Measurements from ENCODE around the gene RGPD3. TPM values are rescaled to one million over a fixed set of nuclear protein-coding genes. Genes with fewer than 3 reads are reported as not detected.
"Not testable (repeated sequence)": the region's sequence is repeated elsewhere in the genome, so short reads cannot be mapped to it uniquely, and the experiment has no call there.

RGPD3 gene
- polyA plus RNA-seq (ENCODE audit: insufficient read length in 4 of 4), result under 1 TPM; 0.27 to 0.46 (median 0.42) TPM

DNA sequence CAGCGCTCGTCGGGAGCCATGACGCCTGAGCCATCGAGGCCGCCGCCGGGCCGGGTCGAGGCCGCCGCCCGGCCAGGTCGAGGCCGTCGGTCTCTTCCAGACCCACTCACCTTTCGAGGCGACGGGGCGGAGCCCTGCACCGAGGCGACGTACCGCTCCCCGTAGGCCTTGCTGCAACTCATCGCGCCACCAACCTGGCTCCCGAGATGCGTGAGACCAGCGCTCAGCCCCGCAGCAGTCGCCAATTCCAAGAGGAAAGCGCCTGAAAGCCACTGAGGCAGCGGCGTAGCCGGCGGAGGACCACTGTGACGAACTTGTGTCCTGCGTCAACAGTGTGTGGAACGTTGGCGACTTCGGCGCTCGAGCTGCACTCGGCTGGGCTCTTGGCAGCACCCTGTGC lies at the start of gene RGPD3:
TSS of gene RGPD3 (minus strand) at position 307 of the 400 bp plus-strand sequence. CDS start at position 182, 125 bp downstream.
- DNase-seq (ENCODE audit: low read depth in 4 of 4, low spot score in 2 of 4), result not testable (repeated sequence)

- DNase-seq (ENCODE audit: low read depth in 4 of 4, low spot score in 2 of 4), result no peak
These were observed 49.1 kb upstream of the RGPD3 start for GRCh38 chr2:106517329-106517728.

DNA sequence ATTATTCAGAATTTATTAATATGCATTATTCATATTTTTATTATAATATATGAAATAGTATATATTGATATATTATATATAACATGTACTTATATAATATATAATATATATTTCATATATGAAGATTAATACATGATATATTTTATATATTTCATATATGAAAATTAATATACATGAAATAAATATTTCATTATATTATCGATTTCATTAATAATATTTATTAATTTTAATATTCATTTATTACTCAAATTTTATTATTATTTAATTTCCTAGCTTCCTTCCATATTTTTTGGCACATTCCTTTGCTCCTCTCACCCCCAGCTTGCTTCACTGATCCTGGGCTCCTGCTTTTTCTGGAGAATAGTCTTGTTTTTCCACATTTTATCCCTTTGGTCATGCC lies 48.7 kb upstream of the RGPD3 start:
- no peak for DNase-seq (ENCODE audit: low read depth in 4 of 4, low spot score in 2 of 4)

DNA sequence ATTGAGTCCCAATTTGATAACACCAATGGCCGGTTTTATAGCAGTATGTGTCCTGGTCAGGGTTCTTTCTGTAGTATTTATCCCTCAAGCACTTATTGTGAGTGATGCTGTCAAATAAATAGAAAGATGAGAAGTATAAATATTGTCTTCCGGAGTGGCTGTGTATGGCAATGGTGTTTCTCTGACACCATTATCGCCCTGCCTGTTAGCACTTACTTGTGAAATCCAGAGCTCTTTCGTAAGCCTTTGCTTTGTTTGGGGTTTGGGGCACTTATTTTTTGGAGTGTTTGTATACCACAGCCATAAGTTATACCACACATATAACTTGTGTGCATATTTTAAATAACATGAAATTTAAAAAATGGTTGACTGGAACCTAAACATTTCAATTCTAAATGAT lies 48.2 kb upstream of the RGPD3 start:
- DNase-seq (ENCODE audit: low read depth in 4 of 4, low spot score in 2 of 4), result no peak

DNA sequence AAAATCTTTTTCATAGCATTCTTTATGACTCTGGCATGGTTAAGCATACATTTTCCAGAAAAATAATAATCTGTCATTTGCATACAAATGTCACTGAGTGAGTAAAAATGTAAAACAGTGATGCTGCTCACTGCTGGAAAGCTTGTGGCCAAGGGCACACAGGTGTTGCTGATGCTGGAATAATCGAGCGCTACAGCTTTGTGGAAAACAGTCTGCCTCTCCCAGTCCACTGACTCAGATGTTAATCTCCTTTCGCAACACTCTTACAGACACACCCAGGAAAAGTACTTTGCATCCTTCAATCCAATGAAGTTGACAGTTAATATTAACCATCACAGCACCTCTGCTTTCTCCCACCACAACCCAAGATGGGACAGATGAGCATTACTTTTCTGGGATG lies 46.6 kb upstream of the RGPD3 start:
- DNase-seq (ENCODE audit: low read depth in 4 of 4, low spot score in 2 of 4), result not testable (repeated sequence)

DNA sequence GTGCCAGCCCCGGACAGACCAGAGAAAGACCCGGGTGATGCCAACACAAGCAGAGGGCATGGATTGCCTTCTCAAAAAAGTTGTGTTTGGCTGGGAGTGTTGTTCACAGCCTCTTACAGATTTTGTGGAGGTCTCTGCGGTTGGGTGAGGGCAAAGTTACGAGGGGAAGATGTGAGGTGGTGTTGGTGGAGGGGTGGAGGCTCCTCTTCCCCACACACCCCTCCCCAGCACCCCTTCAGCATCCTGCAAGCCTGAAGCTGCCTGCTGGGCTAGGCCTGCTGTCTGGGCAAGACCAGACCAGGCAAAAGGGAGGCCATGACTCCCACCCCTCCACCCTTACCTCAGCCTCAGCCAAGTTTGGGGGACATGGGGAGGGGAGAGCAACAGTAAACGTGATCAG lies 45.2 kb upstream of the RGPD3 start:
- not testable (repeated sequence) for DNase-seq (ENCODE audit: low read depth in 4 of 4, low spot score in 2 of 4)

DNA sequence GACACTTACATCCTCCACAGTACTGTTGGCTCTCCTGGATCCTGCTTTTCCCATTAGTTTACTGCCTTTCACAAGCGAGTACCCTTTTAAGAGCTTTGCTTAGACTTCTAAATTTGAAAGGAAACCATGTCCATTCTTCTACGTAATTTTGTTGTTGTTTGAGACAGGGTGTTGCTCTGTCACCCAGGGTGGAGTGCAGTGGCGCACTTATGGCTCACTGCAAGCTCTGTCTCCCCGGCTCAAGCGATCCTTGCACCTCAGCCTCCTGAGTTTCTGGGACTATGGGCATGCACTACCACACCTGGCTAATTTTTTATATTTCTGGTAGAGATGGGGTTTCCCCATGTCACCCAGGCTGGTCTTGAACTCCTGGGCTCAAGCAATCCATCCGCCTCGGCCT lies 43.7 kb upstream of the RGPD3 start:
- DNase-seq (ENCODE audit: low read depth in 4 of 4, low spot score in 2 of 4), result not testable (repeated sequence)

DNA sequence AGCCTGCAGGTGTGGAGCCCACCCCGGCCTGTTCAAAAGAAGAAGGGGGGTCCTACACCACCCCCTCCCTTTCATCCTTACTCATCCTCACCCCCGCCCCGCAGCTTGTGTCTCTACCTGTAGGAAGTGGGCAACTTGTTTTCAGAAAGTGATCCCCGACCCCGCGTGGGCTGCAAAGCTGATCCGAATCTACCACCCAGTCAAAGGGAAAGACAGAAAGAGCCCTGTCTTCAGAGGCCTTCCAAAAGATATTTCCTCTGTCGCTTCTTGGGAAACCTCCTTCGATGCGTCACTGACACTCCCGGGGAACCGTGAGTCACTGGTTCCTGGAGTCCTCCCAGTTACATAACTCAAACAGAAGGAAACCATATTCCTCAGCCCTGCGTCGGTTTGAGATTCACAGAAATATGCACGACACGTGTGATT lies 43.3 kb upstream of the RGPD3 start:
- not testable (repeated sequence) for DNase-seq (ENCODE audit: low read depth in 4 of 4, low spot score in 2 of 4)

DNA sequence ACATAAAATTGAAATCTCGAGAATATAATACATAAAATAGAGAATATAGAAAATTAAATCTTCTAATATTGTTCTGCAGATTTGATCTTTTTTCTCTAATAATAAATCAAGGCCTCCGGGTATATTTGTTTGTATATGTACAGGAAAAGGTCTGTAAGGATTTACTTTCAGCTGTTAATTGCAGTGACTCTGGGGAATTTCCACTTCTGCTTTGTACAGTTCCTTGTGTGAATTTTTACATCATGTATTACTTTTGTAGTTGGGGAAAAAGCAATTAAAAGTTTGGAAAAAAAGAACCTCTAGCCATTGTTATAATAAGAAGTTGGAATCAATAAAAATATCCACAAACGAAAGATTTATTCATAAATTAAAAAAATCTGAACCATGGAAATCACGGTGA lies 42.6 kb upstream of the RGPD3 start:
- not testable (repeated sequence) for DNase-seq (ENCODE audit: low read depth in 4 of 4, low spot score in 2 of 4)

GRCh38 chr2:106509374-106509770 lies 41.2 kb upstream of the RGPD3 start:
- DNase-seq (ENCODE audit: low read depth in 4 of 4, low spot score in 2 of 4), result not testable (repeated sequence)

- not testable (repeated sequence) for DNase-seq (ENCODE audit: low read depth in 4 of 4, low spot score in 2 of 4)
These were observed 40.6 kb upstream of the RGPD3 start for GRCh38 chr2:106508660-106509373.

DNA sequence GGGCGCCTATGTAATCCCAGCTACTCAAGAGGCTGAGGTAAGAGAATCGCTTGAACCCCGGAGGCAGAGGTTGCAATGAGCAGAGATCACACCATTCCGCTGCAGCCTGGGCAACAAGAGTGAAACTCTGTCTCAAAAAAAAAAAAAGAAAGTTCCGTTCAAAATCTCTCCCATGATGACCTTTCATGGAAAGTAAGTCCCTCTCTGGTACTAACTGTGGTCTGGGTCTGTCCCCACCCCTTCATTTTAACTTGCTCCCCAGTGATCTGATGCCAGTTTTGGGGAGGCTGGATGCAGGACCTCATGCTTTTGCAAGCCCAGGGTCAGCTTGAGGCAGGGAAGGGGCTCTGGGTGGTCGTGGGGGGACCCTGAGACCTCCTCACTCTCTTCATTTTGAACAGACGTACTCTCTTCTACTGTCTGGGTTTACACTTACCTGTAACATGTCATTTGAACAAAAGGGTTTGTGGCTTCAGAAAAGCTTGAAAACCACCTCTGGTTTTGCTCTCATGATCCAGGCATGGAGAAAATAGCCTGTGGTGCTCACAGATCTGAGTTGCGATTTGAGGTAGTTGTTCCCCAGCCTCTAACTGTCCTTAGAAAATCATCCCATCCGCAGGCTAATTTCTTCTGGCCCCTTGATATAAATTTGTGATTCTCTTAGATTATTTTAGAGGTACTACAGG lies 37.9 kb upstream of the RGPD3 start:
- not testable (repeated sequence) for DNase-seq (ENCODE audit: low read depth in 4 of 4, low spot score in 2 of 4)

- DNase-seq (ENCODE audit: low read depth in 4 of 4, low spot score in 2 of 4), result not testable (repeated sequence)
These were observed 36.6 kb upstream of the RGPD3 start for GRCh38 chr2:106504787-106505186.

GRCh38 chr2:106504192-106504591 lies 36.0 kb upstream of the RGPD3 start:
- not testable (repeated sequence) for DNase-seq (ENCODE audit: low read depth in 4 of 4, low spot score in 2 of 4)

GRCh38 chr2:106502351-106502750 lies 34.1 kb upstream of the RGPD3 start:
- DNase-seq (ENCODE audit: low read depth in 4 of 4, low spot score in 2 of 4), result not testable (repeated sequence)

- not testable (repeated sequence) for DNase-seq (ENCODE audit: low read depth in 4 of 4, low spot score in 2 of 4)
These were observed 32.1 kb upstream of the RGPD3 start for GRCh38 chr2:106500350-106500749.

GRCh38 chr2:106498549-106498948 lies 30.3 kb upstream of the RGPD3 start:
- DNase-seq (ENCODE audit: low read depth in 4 of 4, low spot score in 2 of 4), result not testable (repeated sequence)

GRCh38 chr2:106492913-106493312 lies 24.7 kb upstream of the RGPD3 start:
- DNase-seq (ENCODE audit: low read depth in 4 of 4, low spot score in 2 of 4), result not testable (repeated sequence)

DNA sequence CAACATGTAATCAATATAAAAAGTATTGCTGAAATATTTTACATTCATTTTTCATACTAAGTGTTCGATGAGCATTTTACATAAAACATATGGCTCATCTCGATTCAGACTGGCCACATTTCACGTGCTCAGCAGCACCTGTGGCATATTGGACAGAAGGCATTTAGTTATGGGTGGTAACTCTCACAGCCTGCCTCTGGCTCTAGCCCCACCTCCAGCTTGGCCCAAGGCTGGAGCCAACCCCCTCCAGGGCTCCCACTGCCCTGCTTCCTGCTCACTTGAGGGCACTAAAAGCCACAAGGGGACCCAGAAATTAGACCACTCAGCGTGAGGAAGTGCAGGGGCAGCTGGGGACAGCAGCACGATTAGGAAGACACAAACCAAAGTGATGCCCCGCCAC lies 24.2 kb upstream of the RGPD3 start:
- DNase-seq (ENCODE audit: low read depth in 4 of 4, low spot score in 2 of 4), result not testable (repeated sequence)

DNA sequence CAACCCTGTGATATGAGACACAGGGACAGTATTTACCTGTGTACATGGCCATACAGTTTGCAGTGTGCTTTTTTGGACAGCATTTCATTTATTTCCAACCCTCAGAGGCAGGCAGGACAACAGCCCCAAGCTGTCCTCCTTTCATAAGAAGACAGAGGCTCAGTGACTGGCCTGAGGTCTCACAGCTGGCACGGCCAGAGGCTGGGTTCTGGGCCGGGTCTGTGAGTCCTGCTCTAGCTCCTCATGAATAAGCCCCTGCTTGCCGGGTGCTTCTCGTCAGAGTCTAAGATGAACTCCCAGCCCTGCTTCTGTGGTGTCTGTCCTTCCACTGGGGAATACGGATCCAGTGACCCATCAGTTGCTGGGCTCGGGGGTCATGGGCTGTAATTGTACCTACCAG lies 21.5 kb upstream of the RGPD3 start:
- DNase-seq (ENCODE audit: low read depth in 4 of 4, low spot score in 2 of 4), result not testable (repeated sequence)

DNA sequence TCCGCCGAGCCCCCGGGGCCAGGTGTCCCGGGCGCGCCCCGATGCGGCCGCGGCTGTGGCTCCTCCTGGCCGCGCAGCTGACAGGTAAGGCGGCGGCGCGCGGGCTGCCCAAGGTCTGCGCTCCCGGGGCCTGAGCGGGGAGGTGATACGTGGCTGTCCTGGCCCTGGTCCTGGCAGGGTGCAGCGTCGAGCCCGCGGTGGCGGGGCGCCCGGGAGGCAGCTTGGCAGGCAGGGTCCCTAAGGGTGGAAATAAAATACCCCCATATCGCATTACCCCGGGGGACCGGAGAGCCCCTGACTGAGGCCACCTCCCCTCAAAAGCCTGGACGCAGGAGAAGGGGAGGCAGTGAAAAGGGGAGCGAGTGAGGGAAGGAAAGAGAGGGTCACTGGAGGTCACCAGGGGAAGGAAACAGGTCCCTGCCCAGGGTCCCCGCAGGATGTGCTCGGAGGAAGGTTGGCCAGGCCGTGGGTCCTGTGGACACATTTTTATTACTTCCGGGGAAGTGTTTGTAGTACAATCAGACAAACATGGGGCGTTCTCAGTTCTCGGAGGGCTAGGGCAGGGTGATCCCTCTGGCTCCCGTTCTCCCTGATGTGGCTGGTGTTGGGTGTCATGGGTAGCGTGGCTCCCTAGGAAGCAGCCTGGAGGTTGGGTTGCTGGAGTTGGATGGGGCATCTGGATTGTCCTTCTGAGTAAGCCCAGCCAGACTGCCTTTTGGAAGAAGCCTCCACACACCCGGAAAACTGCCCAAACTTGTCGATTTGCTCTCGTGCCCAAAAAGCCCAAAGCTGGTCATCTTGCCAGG lies 19.4 kb upstream of the RGPD3 start:
- not testable (repeated sequence) for DNase-seq (ENCODE audit: low read depth in 4 of 4, low spot score in 2 of 4)

All from left renal cortex interstitium (tissue), 4 donors.